Lung microvascular endothelial cell (primary cell): ENCODE data around the gene SIRT2. TPM values are rescaled to one million over a fixed set of nuclear protein-coding genes. Genes with fewer than 3 reads are reported as not detected.
A peak's percentile ranks its signal among the peaks of the same experiment; 100 is the strongest.

ENCODE experiments used
- DNase-seq, 2 donors: peaks; one replicate each; pipeline versions ENCODE4 v3.0.0 to v3.0.0-alpha.2; 2010; ENCODE audit warnings: low read depth in 2 of 2
- total RNA-seq: library from RNA; depleted of rRNA; stranded (reverse); fragments of >200 nt; gene quantifications from 2 replicates; pipeline ENCODE4 v1.2.1, GENCODE V29; 2014

The SIRT2 gene
- total RNA-seq, 1 donor from 2014 or later, result 105 TPM

GRCh38 chr19:38845374-38846024 is 53.9 kb downstream of the SIRT2 start:
- DNase-seq, result no peak

DNA sequence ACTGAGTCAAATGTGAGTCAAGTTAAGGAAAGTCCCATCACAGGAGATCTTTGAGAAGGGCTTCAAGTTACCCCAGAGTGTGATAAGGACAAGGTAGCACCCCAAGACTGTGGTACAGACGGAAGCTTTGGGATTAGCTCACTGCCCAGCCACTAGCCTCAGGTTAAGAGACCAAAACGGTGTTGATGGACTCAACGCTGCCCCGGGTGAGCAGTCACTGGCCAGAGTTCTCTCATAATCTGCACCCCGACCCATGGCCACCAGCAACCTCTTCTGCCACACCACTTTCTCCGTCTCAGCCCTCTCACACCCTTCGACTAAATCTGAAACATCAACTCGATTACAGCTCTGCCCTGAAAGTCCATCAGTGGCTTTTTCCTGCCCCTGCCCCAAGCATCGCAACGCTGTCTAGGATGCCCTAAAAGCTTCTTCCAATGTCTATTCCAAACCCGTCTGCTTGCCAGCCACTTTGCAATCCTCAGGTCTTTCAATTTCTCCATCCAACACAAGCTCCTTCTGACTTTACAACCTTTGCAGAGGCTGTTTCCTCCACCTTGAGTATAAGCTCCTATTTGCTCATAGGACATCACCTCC is 55.2 kb downstream of the SIRT2 start:
- no peak for DNase-seq

GRCh38 chr19:38843175-38843758 is 56.2 kb downstream of the SIRT2 start:
- DNase-seq, result no peak

GRCh38 chr19:38842439-38843174 is 56.8 kb downstream of the SIRT2 start:
- no peak for DNase-seq

GRCh38 chr19:38841787-38842438 is 57.5 kb downstream of the SIRT2 start:
- no peak for DNase-seq

DNA sequence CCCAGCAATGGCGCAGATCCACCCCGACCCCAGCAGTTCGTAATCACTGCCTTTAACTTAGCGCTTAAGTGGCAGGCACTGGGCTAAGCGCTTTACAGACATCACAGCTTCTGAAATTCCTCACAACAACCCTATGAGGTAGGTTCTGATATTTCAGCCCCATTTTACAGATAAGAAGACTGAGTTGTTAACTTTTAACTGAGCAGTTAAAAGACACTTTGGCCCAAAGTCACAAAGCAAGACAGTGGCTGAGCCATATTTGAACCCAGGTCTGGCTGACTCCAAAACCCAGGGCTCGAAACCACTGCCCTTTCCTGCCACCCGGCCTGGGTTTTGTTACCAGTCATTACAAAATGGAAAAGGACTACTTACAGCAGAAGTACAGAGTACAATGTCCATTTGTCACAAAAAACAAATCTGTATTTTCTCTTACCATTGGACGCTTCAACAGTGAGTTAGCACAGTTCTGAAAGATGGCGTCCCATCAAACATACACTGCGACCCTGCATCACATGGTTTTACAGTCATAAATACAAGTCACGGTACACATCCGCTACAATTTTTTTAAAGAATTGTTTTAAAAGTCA is 58.1 kb downstream of the SIRT2 start:
- DNase-seq, result no peak

GRCh38 chr19:38840583-38840968 is 58.8 kb downstream of the SIRT2 start:
- DNase-seq, result no peak

DNA sequence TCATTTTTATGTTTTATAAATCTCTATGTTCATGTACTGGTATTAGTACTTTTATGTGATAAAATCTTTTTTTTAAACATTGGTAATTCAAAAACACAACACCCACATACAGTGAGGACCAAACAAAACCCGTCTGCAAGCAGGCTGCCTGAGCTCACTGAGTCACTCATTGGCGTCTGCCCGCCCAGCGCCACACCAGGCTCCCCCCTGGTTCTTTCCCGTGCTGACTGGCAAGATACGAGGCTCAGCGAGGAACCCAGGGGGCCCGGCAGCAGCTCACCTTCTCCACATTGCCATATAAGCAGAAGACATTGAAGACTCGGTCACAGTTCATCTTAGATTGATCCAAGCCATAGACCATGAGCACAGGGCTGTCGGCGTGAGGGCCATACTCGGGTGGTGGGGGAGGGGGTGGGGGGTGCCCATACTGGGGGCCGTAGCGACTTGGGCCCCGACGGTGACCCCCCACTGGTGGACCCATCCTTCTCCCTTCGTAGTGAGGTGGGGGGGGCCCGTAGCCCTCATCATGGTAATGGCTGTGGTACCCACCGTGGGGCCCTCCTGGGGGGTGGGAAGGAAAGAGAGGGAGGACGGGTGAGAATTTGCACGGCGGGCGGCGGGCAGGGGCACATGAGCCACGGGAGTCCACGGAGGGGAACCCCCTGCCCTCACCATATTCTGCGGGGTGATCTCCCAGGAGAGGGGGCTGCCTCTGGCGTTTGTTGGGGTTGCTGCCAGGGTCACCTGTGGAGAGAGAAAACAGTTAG is 59.4 kb downstream of the SIRT2 start:
- DNase-seq, result no peak

GRCh38 chr19:38838986-38839761 is 60.2 kb downstream of the SIRT2 start:
- no peak for DNase-seq

- DNase-seq, result no peak
Measured at GRCh38 chr19:38838208-38838985, 61.0 kb downstream of the SIRT2 start.

DNA sequence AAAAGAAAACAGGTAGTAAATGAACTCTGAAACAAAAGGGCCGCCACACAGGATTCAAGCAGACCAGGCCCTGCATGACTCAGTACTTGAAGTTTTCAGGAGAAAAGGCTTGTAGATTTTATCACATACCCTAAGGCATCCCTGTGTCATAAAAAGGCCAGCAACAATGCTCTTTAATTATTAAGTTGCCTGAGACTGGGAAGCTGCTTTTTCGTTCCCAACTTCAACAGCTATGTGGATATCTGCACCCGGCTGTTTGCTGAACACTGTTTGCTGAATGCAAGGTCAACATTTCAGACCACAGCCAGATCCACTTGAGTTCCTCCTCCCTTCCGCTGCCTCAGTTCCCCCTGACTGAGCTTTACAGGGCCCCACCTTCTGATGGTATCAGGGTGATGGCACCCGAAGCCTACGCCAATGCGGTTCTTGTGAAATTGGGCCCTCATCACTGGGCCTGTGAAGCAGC is 61.7 kb downstream of the SIRT2 start:
- DNase-seq, result no peak

- DNase-seq, result no peak
Measured at GRCh38 chr19:38836983-38837626, 62.3 kb downstream of the SIRT2 start.

DNA sequence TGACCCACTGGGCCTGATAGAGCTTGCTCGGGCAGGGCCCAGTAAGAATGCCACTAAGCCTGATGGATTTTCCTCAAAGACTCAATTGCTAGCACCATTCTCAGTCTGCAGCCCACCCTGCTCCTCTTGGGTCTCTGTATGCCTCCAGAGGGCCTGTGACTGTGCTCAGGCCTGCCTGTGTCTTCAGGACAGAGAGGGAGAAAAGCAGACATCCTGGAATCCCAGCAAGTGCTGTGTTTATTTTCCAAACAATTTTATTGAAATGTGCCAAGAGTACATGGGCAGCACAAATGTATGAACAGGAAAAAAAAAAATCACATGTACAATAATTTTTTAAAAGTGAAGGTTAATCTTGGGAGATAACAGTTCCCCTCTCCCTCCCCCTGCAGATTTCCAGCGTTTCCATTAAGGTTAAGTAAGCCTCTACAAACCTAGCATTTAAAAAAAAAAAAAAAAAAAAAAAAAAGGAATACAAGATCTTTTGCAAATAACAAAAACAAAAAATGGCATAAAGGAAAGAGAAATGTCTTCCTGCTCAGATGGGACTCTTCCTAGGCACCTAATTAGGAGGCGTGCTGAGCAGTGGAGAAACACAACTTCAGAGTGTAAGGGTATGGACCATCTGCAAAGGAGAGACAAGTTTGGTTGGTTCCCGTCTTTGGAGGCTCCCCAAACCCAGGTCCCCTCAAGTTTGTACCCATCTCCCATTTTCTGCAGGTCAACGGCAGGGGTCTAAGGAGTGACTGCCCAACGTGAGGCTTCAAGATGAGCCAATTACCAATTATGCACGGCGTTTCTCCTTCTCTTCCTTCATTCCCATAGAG is 63.0 kb downstream of the SIRT2 start:
- no peak for DNase-seq

DNA sequence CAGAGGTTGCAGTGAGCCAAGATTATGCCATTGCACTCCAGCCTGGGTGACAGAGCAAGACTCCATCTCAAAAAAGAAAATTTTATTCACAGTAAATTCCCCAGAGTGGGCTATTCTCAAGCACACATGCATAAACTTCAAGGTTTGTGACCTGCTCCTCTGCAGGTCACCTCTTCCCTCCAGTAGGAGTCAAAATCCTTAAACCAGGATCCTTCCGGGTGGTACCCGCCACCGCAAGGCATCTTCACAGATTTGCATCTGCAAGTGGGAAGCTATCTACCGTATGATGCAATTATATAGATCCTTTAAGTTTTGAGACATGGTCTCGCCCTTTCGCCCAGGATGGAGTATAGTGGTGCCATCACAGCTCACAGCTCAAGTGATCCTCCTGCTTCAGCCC is 64.8 kb downstream of the SIRT2 start:
- no peak for DNase-seq

GRCh38 chr19:38834104-38834490 is 65.3 kb downstream of the SIRT2 start:
- DNase-seq, result no peak

- no peak for DNase-seq
Measured at GRCh38 chr19:38833092-38833425, 66.4 kb downstream of the SIRT2 start.

GRCh38 chr19:38831142-38831605 is 68.2 kb downstream of the SIRT2 start:
- peak; percentile 48 to 77 for DNase-seq
